Chondrocyte (in vitro differentiated cells): Measurements from ENCODE around the gene GADD45A. TPM values are rescaled to one million over a fixed set of nuclear protein-coding genes. Genes with fewer than 3 reads are reported as not detected.

Source experiments
- DNase-seq: peaks from one replicate; pipeline ENCODE4 v3.0.0; 2021; ENCODE audit warnings: mixed read lengths, low spot score
- H3K27ac Mint-ChIP-seq: one replicate; pipeline ENCODE4 v1.8.0; 2021; ENCODE audit warnings: mild to moderate bottlenecking, moderate library complexity, mixed read lengths; ENCODE audit not compliant: unreplicated experiment
- H3K27me3 Mint-ChIP-seq: 2 replicates; pipeline ENCODE4 v1.8.0; 2021; ENCODE audit warnings: low read depth, mixed read lengths
- H3K36me3 Mint-ChIP-seq: 2 replicates; pipeline ENCODE4 v1.8.0; 2021; ENCODE audit warnings: low read depth, mixed read lengths
- H3K4me1 Mint-ChIP-seq: 2 replicates; pipeline ENCODE4 v1.8.0; 2021; ENCODE audit warnings: low read depth, mild to moderate bottlenecking, mixed read lengths
- H3K4me3 Mint-ChIP-seq: one replicate; pipeline ENCODE4 v1.8.0; 2021; ENCODE audit warnings: mild to moderate bottlenecking, moderate library complexity, mixed read lengths; ENCODE audit not compliant: unreplicated experiment
- H3K9me3 Mint-ChIP-seq: 2 replicates; pipeline ENCODE4 v1.8.0; 2021; ENCODE audit warnings: low read depth, mixed read lengths
- CTCF ChIP-seq: fragments of 200-600 bp; sonication (generic); IDR thresholded peaks from 2 replicates; pipeline ENCODE4 v1.5.0; 2021; ENCODE audit warnings: antibody characterized with exemption, mild to moderate bottlenecking, moderate library complexity
- total RNA-seq: library from RNA; stranded (reverse); gene quantifications from 3 replicates; pipeline ENCODE4 v1.2.1, GENCODE V29; 2021

GADD45A gene
- total RNA-seq, 1 donor from 2014 or later = 89.4 TPM

GRCh38 chr1:67645495-67646144 is 39.4 kb upstream of the GADD45A start:
- no peak for TF ChIP-seq CTCF
- no peak for DNase-seq

GRCh38 chr1:67646145-67647035 is 38.6 kb upstream of the GADD45A start:
- no peak for TF ChIP-seq CTCF
- Mint-ChIP-seq H3K27ac (no peak overlapping the region), H3K27me3 (no peaks in the 10 kb centered on the region), H3K36me3 (no peaks in the 10 kb centered on the region), H3K9me3 (no peaks in the 10 kb centered on the region), H3K4me3 (no peak overlapping the region), H3K4me1 (no peaks in the 10 kb centered on the region)
- DNase-seq = no peak

More at GRCh38 chr1:67645495-67646144, 39.4 kb upstream of the GADD45A start:
- no peaks in the 10 kb centered on the region for H3K36me3 Mint-ChIP-seq
- H3K27ac Mint-ChIP-seq = no peak overlapping the region
- H3K4me1 Mint-ChIP-seq = no peaks in the 10 kb centered on the region
- no peak overlapping the region for H3K4me3 Mint-ChIP-seq
- H3K9me3 Mint-ChIP-seq = no peaks in the 10 kb centered on the region
- H3K27me3 Mint-ChIP-seq = no peaks in the 10 kb centered on the region

- no peak for DNase-seq
- no peak for TF ChIP-seq CTCF
- H3K9me3 Mint-ChIP-seq = no peaks in the 10 kb centered on the region
- no peaks in the 10 kb centered on the region for H3K4me1 Mint-ChIP-seq
- no peak overlapping the region for H3K4me3 Mint-ChIP-seq
- H3K27ac Mint-ChIP-seq = no peak overlapping the region
- H3K27me3 Mint-ChIP-seq = no peaks in the 10 kb centered on the region
- H3K36me3 Mint-ChIP-seq = no peaks in the 10 kb centered on the region
These were observed 37.8 kb upstream of the GADD45A start for GRCh38 chr1:67647036-67647798.

- Mint-ChIP-seq H3K4me1 (no peaks in the 10 kb centered on the region), H3K36me3 (no peaks in the 10 kb centered on the region), H3K27me3 (no peaks in the 10 kb centered on the region), H3K27ac (no peak overlapping the region), H3K9me3 (no peaks in the 10 kb centered on the region), H3K4me3 (no peak overlapping the region)
- no peak for DNase-seq
- no peak for TF ChIP-seq CTCF
These were observed 37.1 kb upstream of the GADD45A start for GRCh38 chr1:67647814-67648358.
